ENCODE measurements around the gene TNFSF13B. TPM values are rescaled to one million over a fixed set of nuclear protein-coding genes. Genes with fewer than 3 reads are reported as not detected.

Gene TNFSF13B
- total RNA-seq, 1 donor from 2014 or later, result 1.7 TPM

DNA sequence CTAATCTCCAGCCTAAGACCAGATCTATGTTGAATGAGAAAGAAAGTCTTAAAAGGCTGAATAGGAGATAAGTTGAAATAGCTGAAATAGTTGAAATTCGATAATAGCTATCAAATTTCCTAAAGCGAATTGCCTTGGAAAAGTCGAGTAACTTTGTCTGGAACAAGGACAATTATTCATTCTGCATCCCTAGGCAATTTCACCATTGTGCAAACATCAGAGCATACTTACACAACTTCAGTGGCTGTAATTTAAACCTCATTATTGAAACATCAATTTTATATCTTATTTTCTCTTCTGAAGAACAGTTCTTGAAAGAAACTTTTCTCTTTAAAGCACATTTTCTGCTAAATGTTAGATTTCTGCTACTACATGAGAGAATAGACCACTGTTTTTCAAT, 13.6 kb downstream of the TNFSF13B start:
- peak overlapping the region; percentile 38 for H3K27ac ChIP-seq (replicated peaks)
- intact Hi-C loops (cut with micrococcal nuclease), result no loop called here
- no peaks in the 10 kb centered on the region for H3K36me3 ChIP-seq
- H3K9me3 ChIP-seq (replicated peaks), result no peaks in the 10 kb centered on the region
- TF ChIP-seq, protein P1, sequence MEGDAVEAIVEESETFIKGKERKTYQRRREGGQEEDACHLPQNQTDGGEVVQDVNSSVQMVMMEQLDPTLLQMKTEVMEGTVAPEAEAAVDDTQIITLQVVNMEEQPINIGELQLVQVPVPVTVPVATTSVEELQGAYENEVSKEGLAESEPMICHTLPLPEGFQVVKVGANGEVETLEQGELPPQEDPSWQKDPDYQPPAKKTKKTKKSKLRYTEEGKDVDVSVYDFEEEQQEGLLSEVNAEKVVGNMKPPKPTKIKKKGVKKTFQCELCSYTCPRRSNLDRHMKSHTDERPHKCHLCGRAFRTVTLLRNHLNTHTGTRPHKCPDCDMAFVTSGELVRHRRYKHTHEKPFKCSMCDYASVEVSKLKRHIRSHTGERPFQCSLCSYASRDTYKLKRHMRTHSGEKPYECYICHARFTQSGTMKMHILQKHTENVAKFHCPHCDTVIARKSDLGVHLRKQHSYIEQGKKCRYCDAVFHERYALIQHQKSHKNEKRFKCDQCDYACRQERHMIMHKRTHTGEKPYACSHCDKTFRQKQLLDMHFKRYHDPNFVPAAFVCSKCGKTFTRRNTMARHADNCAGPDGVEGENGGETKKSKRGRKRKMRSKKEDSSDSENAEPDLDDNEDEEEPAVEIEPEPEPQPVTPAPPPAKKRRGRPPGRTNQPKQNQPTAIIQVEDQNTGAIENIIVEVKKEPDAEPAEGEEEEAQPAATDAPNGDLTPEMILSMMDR (IDR thresholded peaks at IDR 0.05; ENCODE audit: borderline replicate concordance), result no peak
- H3K4me1 ChIP-seq, result no peaks in the 10 kb centered on the region
- DNase-seq, result no peak
- H3K27me3 ChIP-seq (ENCODE audit: low read depth), result no peaks in the 10 kb centered on the region
- H3K4me3 ChIP-seq, result no peak overlapping the region

DNA sequence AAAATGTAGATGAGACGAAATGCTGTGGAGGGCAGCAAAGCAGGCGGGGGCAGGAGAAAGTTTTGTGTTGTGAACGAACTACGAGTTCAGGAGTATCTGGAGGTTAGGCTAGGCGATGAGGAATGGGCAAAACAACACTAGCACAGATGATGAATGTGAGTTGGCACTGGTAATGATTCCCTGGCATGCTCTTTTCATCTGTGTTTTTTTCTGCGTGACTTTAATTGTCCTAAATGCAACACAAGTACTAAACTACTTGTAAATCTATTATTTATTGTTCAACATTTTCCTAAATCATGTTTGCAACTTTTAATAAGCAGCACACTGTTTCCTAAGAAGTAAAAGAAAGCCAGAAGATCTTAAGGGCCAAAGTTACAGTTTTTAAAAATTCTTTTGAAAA, 19.2 kb downstream of the TNFSF13B start:
- intact Hi-C loops (cut with micrococcal nuclease), result no loop called here
- H3K4me3 ChIP-seq, result no peak overlapping the region
- H3K27ac ChIP-seq (replicated peaks), result no peak overlapping the region
- no peaks in the 10 kb centered on the region for H3K27me3 ChIP-seq (ENCODE audit: low read depth)
- H3K36me3 ChIP-seq, result no peaks in the 10 kb centered on the region
- no peaks in the 10 kb centered on the region for H3K9me3 ChIP-seq (replicated peaks)
- DNase-seq, result no peak
- H3K4me1 ChIP-seq, result no peaks in the 10 kb centered on the region
- TF ChIP-seq, protein P1 (IDR thresholded peaks at IDR 0.05; ENCODE audit: borderline replicate concordance), result no peak

DNA sequence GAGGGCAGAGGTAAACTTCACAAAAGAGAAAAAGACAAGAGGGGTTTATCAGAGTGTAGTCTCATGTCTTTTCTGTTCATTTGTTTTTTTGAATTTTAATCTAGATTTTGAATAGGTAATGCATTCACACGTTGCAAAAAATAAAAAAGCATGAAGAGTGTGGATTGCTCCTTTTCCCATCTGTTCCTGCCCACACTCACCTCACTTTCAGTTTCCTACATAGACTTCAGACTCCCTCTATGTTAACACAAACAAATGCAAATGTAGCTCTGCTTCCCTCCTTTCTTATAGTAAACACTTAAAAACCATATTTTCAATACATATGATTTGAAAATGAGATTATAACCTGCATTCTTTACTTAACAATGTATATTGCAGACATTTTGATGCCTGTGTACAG, 20.3 kb downstream of the TNFSF13B start:
- intact Hi-C loops (cut with micrococcal nuclease), result no loop called here
- no peak for DNase-seq
- H3K9me3 ChIP-seq (replicated peaks), result no peaks in the 10 kb centered on the region
- no peaks in the 10 kb centered on the region for H3K27me3 ChIP-seq (ENCODE audit: low read depth)
- H3K36me3 ChIP-seq, result no peaks in the 10 kb centered on the region
- no peak overlapping the region for H3K4me3 ChIP-seq
- TF ChIP-seq, protein P1 (IDR thresholded peaks at IDR 0.05; ENCODE audit: borderline replicate concordance), result no peak
- H3K4me1 ChIP-seq, result no peaks in the 10 kb centered on the region
- H3K27ac ChIP-seq (replicated peaks), result no peak overlapping the region

DNA sequence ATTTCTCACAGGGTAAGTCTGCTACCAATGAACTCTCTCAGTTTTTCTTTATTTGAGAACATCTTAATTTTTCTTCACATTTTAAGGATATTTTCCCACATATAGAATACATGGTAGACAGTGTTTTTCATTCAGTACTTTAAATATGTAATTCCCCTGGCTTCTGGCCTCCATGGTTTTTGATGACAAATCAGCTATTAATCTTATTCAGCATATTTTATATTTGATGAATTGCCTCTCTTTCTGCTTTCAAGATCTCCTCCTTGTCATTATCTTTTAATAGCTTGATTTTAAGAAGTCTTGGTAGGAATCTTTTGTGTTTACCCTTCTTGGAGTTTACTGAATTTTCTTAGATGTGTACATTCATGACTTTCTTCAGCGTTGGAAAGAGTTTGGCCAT, 27.6 kb downstream of the TNFSF13B start:
- intact Hi-C loops (cut with micrococcal nuclease), result no loop called here
- Histone ChIP-seq H3K9me3 (replicated peaks) (peaks cover 2% of the 10 kb centered on the region), H3K36me3 (peaks cover 6% of the 10 kb centered on the region), H3K4me3 (no peak overlapping the region), H3K4me1 (no peaks in the 10 kb centered on the region), H3K27me3 (ENCODE audit: low read depth) (no peaks in the 10 kb centered on the region), H3K27ac (replicated peaks) (no peak overlapping the region)
- TF ChIP-seq, protein P1 (IDR thresholded peaks at IDR 0.05; ENCODE audit: borderline replicate concordance), result no peak
- no peak for DNase-seq

DNA sequence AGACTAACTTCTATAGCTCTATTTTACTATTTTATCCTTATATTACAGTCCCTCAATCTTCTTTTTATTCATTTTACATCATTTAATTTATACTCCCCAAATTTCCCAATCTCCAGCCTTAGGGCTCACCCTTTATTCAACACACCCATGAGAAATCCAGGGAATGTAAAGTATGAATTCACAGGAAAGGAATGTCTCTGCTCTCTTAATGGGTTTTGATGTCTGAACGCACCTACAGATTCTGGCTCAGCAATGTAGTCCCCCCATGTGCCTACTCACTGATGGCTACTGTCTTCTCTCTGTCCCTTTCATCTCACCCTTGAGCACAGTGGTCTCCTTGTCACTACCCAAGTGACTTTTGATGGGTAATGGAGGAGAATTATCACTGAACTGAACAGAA, 32.8 kb downstream of the TNFSF13B start:
- no peak for DNase-seq
- TF ChIP-seq, protein P1 (IDR thresholded peaks at IDR 0.05; ENCODE audit: borderline replicate concordance), result no peak
- H3K27ac ChIP-seq (replicated peaks), result no peak overlapping the region
- H3K9me3 ChIP-seq (replicated peaks), result peaks cover 2% of the 10 kb centered on the region
- H3K4me1 ChIP-seq, result peaks cover 9% of the 10 kb centered on the region
- no peaks in the 10 kb centered on the region for H3K27me3 ChIP-seq (ENCODE audit: low read depth)
- intact Hi-C loops (cut with micrococcal nuclease), result no loop called here
- no peak overlapping the region for H3K4me3 ChIP-seq
- H3K36me3 ChIP-seq, result peaks cover 2% of the 10 kb centered on the region
